Esophagus squamous epithelium (tissue), 4 donors: ENCODE measurements around the gene GLIPR1L1.

Experiments
- POLR2A ChIP-seq, 4 donors: fragments of 450-650 bp; IDR thresholded peaks; one replicate each; pipeline ENCODE4 v1.6.1; 2017; ENCODE audit warnings: antibody characterized with exemption in 4 of 4, mild to moderate bottlenecking in 4 of 4, moderate library complexity in 3 of 4
- TF ChIP-seq, protein P1 (sequence below), 6 experiments: fragments of 450-650 bp in 4 of 6; fragments of 200-600 bp in 2 of 6; sonication (generic) in 2 of 6; IDR thresholded peaks; one replicate each; pipeline ENCODE4 v1.5.1; 2016 to 2019; ENCODE audit warnings: antibody characterized with exemption in 6 of 6, mild to moderate bottlenecking in 4 of 6, moderate library complexity in 4 of 6

DNA sequence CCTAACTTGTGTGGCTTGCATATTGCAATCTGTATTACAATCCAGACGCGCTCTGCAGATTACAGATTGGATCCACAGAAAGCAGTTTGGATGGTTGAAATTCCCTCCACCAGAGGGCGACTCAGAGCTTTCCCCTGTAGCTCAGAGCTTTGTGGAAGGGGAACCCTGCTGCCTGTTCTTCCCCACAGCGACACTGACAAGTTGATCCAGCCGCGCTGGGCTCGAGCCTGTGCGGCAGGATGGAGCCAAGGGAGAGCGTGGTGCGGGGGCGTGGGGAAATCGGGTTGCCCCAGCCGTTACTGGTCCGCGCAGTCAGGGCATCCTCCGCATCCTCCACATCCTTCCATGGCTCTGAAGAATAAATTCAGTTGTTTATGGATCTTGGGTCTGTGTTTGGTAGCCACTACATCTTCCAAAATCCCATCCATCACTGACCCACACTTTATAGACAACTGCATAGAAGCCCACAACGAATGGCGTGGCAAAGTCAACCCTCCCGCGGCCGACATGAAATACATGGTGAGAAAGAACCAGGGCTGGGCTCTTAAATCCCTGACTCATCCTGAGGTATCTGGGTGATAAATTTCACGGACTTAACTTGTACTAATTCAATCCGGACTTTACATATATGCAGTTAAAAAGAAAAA is at the start of gene GLIPR1L1:
- TF ChIP-seq, protein P1, sequence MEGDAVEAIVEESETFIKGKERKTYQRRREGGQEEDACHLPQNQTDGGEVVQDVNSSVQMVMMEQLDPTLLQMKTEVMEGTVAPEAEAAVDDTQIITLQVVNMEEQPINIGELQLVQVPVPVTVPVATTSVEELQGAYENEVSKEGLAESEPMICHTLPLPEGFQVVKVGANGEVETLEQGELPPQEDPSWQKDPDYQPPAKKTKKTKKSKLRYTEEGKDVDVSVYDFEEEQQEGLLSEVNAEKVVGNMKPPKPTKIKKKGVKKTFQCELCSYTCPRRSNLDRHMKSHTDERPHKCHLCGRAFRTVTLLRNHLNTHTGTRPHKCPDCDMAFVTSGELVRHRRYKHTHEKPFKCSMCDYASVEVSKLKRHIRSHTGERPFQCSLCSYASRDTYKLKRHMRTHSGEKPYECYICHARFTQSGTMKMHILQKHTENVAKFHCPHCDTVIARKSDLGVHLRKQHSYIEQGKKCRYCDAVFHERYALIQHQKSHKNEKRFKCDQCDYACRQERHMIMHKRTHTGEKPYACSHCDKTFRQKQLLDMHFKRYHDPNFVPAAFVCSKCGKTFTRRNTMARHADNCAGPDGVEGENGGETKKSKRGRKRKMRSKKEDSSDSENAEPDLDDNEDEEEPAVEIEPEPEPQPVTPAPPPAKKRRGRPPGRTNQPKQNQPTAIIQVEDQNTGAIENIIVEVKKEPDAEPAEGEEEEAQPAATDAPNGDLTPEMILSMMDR (IDR thresholded peaks at IDR 0.05): peak; percentile 74 to 95 (median 88)
- no peak for TF ChIP-seq POLR2A (IDR thresholded peaks at IDR 0.05)
